ENCODE results near the gene KCTD17.

- TF ChIP-seq NR2C2 (CRISPR knock-in tag; IDR thresholded peaks at IDR 0.05): no peak
- TF ChIP-seq, protein P1, sequence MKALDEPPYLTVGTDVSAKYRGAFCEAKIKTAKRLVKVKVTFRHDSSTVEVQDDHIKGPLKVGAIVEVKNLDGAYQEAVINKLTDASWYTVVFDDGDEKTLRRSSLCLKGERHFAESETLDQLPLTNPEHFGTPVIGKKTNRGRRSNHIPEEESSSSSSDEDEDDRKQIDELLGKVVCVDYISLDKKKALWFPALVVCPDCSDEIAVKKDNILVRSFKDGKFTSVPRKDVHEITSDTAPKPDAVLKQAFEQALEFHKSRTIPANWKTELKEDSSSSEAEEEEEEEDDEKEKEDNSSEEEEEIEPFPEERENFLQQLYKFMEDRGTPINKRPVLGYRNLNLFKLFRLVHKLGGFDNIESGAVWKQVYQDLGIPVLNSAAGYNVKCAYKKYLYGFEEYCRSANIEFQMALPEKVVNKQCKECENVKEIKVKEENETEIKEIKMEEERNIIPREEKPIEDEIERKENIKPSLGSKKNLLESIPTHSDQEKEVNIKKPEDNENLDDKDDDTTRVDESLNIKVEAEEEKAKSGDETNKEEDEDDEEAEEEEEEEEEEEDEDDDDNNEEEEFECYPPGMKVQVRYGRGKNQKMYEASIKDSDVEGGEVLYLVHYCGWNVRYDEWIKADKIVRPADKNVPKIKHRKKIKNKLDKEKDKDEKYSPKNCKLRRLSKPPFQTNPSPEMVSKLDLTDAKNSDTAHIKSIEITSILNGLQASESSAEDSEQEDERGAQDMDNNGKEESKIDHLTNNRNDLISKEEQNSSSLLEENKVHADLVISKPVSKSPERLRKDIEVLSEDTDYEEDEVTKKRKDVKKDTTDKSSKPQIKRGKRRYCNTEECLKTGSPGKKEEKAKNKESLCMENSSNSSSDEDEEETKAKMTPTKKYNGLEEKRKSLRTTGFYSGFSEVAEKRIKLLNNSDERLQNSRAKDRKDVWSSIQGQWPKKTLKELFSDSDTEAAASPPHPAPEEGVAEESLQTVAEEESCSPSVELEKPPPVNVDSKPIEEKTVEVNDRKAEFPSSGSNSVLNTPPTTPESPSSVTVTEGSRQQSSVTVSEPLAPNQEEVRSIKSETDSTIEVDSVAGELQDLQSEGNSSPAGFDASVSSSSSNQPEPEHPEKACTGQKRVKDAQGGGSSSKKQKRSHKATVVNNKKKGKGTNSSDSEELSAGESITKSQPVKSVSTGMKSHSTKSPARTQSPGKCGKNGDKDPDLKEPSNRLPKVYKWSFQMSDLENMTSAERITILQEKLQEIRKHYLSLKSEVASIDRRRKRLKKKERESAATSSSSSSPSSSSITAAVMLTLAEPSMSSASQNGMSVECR (CRISPR knock-in tag; IDR thresholded peaks at IDR 0.05; ENCODE audit: borderline replicate concordance): no peak
- TF ChIP-seq CTCF (IDR thresholded peaks at IDR 0.05): no peak
- TF ChIP-seq ZBTB21 (CRISPR knock-in tag; IDR thresholded peaks at IDR 0.05; ENCODE audit: borderline replicate concordance): no peak
- TF ChIP-seq E2F4 (CRISPR knock-in tag; IDR thresholded peaks at IDR 0.05; ENCODE audit: borderline replicate concordance, low read depth): no peak
- TF ChIP-seq MXD4 (CRISPR knock-in tag; IDR thresholded peaks at IDR 0.05; ENCODE audit: borderline replicate concordance): no peak
- no peak for TF ChIP-seq SMAD4 (CRISPR knock-in tag; IDR thresholded peaks at IDR 0.05)
- TF ChIP-seq NFE2L1 (CRISPR knock-in tag; IDR thresholded peaks at IDR 0.05): no peak
- TF ChIP-seq FOXP1 (CRISPR knock-in tag; IDR thresholded peaks at IDR 0.05; ENCODE audit: borderline replicate concordance): no peak
- TF ChIP-seq NFYB (CRISPR knock-in tag; conservative IDR thresholded peaks at IDR 0.05; ENCODE audit: low read depth): no peak
- TF ChIP-seq, protein P2, sequence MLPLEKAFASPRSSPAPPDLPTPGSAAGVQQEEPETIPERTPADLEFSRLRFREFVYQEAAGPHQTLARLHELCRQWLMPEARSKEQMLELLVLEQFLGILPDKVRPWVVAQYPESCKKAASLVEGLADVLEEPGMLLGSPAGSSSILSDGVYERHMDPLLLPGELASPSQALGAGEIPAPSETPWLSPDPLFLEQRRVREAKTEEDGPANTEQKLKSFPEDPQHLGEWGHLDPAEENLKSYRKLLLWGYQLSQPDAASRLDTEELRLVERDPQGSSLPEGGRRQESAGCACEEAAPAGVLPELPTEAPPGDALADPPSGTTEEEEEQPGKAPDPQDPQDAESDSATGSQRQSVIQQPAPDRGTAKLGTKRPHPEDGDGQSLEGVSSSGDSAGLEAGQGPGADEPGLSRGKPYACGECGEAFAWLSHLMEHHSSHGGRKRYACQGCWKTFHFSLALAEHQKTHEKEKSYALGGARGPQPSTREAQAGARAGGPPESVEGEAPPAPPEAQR (CRISPR knock-in tag; IDR thresholded peaks at IDR 0.05): no peak
- no peak for TF ChIP-seq FOXK1 (CRISPR knock-in tag; IDR thresholded peaks at IDR 0.05)
Measured at GRCh38 chr22:37032134-37032534, 19.4 kb upstream of the KCTD17 start.

Measured in WTC11 (cell line).